Measurements from ENCODE around the gene DOCK2. TPM values are rescaled to one million over a fixed set of nuclear protein-coding genes. Genes with fewer than 3 reads are reported as not detected.

DOCK2 gene
- total and polyA plus RNA-seq, 9 of the 15 experiments (the other 6 are each of a cell fraction or from before 2014, with no cell fraction given) = 4.5 to 42.6 (median 20.5) TPM

GRCh38 chr5:170070556-170071412 is 433.7 kb downstream of the DOCK2 start (continued):
- TF ChIP-seq ZBTB7A (IDR thresholded peaks at IDR 0.05; ENCODE audit: borderline replicate concordance, control insufficient read depth, low read depth, low read length) (0 out of 2 replicates have a peak, but pooled peaks have one; percentile 46), KLF16 (IDR thresholded peaks at IDR 0.05) (0 out of 2 replicates have a peak, but pooled peaks have one; percentile 6), SREBF2 (CRISPR knock-in tag; IDR thresholded peaks at IDR 0.05) (no peak)

- Histone ChIP-seq H3K9me3 (replicated peaks; ENCODE audit: control insufficient read depth, insufficient read depth, low read depth, low read length) (no peaks in the 10 kb centered on the region), H3K27me3 (ENCODE audit: control insufficient read depth in 2 of 2, insufficient read depth in 2 of 2, low read length in 2 of 2) (no peaks in the 10 kb centered on the region), H4K20me1 (replicated peaks; ENCODE audit: control insufficient read depth, insufficient read depth, low read length) (no peaks in the 10 kb centered on the region), H3K27ac (ENCODE audit: extremely low read depth, low read depth, low read length) (no peak overlapping the region), H3K9ac (ENCODE audit: insufficient read depth in 1 of 2, low read depth in 2 of 2, low read length in 2 of 2) (no peak overlapping the region), H2AFZ (ENCODE audit: low read depth, low read length) (no peak overlapping the region), H3K9me1 (ENCODE audit: control insufficient read depth, insufficient read depth, low read length) (no peaks in the 10 kb centered on the region), H3K4me1 (replicated peaks in 1 of 2; ENCODE audit: control insufficient read depth in 2 of 2, insufficient read depth in 2 of 2, low read length in 2 of 2) (no peaks in the 10 kb centered on the region), H3K79me2 (ENCODE audit: control insufficient read depth, insufficient read depth, low read length) (no peaks in the 10 kb centered on the region), H3K36me3 (ENCODE audit: control insufficient read depth, insufficient read depth, low read length) (no peaks in the 10 kb centered on the region), H3K4me3 (no peak overlapping the region), H3K4me2 (ENCODE audit: insufficient read depth, low read length) (no peak overlapping the region)
- no TSS peak for BruUV-seq (replicated peaks)
- intact Hi-C loops (cut with micrococcal nuclease) = loop anchor here (1.0 kb wide), 1 partner anchor 370 kb away; no protein-coding TSS in a partner anchor
- POLR2A ChIA-PET = interaction anchor here (0.8 kb wide), 1 partner anchor 34 kb away, joined by 3 read pairs; the partner anchor contains the start of gene FOXI1
- 0 out of 2 replicates have a peak, but pooled peaks have one; percentile 22 for TF ChIP-seq ATF3 (IDR thresholded peaks at IDR 0.05)
- TF ChIP-seq ATF3 (CRISPR knock-in tag; conservative IDR thresholded peaks at IDR 0.05) = no peak
- 0 out of 2 replicates have a peak, but pooled peaks have one; percentile 24 for TF ChIP-seq FOSL1 (tag; conservative IDR thresholded peaks at IDR 0.05)
- peak; percentile 81 for TF ChIP-seq ZNF146 (CRISPR knock-in tag; IDR thresholded peaks at IDR 0.05; ENCODE audit: unreplicated experiment)
- no peak for TF ChIP-seq ZNF717 (CRISPR knock-in tag; IDR thresholded peaks at IDR 0.05)
- in situ Hi-C loops (cut with MboI) = no loop called here
- CTCF ChIA-PET (ENCODE audit: low intra/inter-chr PET ratio) = interaction anchor here (0.6 to 1.7 kb wide), 2 partner anchors 370 to 1303 kb away, joined by 3 to 4 read pairs; no protein-coding TSS in a partner anchor
- DNase-seq (ENCODE audit: extremely low read depth in 1 of 4, low spot score in 3 of 4) (no peak), ATAC-seq (no peak), FAIRE-seq (no peak)
- WGBS (ENCODE audit: insufficient coverage, low coverage, missing lambda C conversion rate) = 40% methylated on average over 2 of the region's 2 CpGs
Observed at GRCh38 chr5:170071748-170072147, 434.7 kb downstream of the DOCK2 start.

All from K562 (cell line).